HG02870 (cell line): ENCODE results near the gene TMEM132E.
"Not testable (repeated sequence)": the region's sequence is repeated elsewhere in the genome, so short reads cannot be mapped to it uniquely, and the experiment has no call there.

ENCODE experiments used
- ATAC-seq: cut with Tn5 transposase; IDR thresholded peaks from one replicate; pipeline ENCODE4 v1.9.1; 2021; ENCODE audit warnings: mild to moderate bottlenecking, moderate library complexity; ENCODE audit not compliant: unreplicated experiment

Gene TMEM132E

GRCh38 chr17:34579017-34579946 lies at the start of gene TMEM132E:
TMEM132E (plus strand) TSS chr17:34579582; CDS start chr17:34581077, 1,495 bp downstream.
- ATAC-seq, result no peak

GRCh38 chr17:34530918-34531317 lies 48.5 kb upstream of the TMEM132E start:
- ATAC-seq, result no peak

GRCh38 chr17:34532281-34533065 lies 46.9 kb upstream of the TMEM132E start:
- ATAC-seq, result no peak

GRCh38 chr17:34533806-34534527 lies 45.4 kb upstream of the TMEM132E start:
- no peak for ATAC-seq

GRCh38 chr17:34537445-34537844 lies 41.9 kb upstream of the TMEM132E start:
- ATAC-seq, result no peak

GRCh38 chr17:34538582-34538981 lies 40.8 kb upstream of the TMEM132E start:
- ATAC-seq, result not testable (repeated sequence)

GRCh38 chr17:34539881-34540280 lies 39.5 kb upstream of the TMEM132E start:
- ATAC-seq, result no peak

GRCh38 chr17:34542700-34543336 lies 36.6 kb upstream of the TMEM132E start:
- no peak for ATAC-seq

GRCh38 chr17:34547453-34548063 lies 31.8 kb upstream of the TMEM132E start:
- ATAC-seq, result no peak

GRCh38 chr17:34549966-34550365 lies 29.4 kb upstream of the TMEM132E start:
- no peak for ATAC-seq

GRCh38 chr17:34553907-34554306 lies 25.5 kb upstream of the TMEM132E start:
- ATAC-seq, result no peak

GRCh38 chr17:34556384-34556783 lies 23.0 kb upstream of the TMEM132E start:
- no peak for ATAC-seq

- ATAC-seq, result no peak
Observed at GRCh38 chr17:34556931-34557330, 22.5 kb upstream of the TMEM132E start.

- ATAC-seq, result no peak
Observed at GRCh38 chr17:34561328-34561727, 18.1 kb upstream of the TMEM132E start.

- ATAC-seq, result no peak
Observed at GRCh38 chr17:34562387-34562786, 17.0 kb upstream of the TMEM132E start.

GRCh38 chr17:34565713-34566112 lies 13.7 kb upstream of the TMEM132E start:
- ATAC-seq, result no peak

- ATAC-seq, result no peak
Observed at GRCh38 chr17:34566201-34566600, 13.2 kb upstream of the TMEM132E start.

- ATAC-seq, result no peak
Observed at GRCh38 chr17:34566873-34567272, 12.5 kb upstream of the TMEM132E start.

- ATAC-seq, result no peak
Observed at GRCh38 chr17:34567691-34568465, 11.5 kb upstream of the TMEM132E start.
